IPS-18a (cell line): Measurements from ENCODE around the gene SDK2.

Experiments used
- H3K27ac ChIP-seq: one replicate; pipeline ENCODE4 v1.5.1; 2013; ENCODE audit warnings: low read length
- H3K27me3 ChIP-seq: one replicate; pipeline ENCODE4 v1.6.1; 2013; ENCODE audit warnings: mild to moderate bottlenecking, low read length; ENCODE audit not compliant: control insufficient read depth, insufficient read depth
- H3K36me3 ChIP-seq: one replicate; pipeline ENCODE4 v1.6.1; 2013; ENCODE audit warnings: low read depth, low read length; ENCODE audit not compliant: control insufficient read depth
- H3K4me1 ChIP-seq: one replicate; pipeline ENCODE4 v1.6.1; 2013; ENCODE audit warnings: low read depth, low read length; ENCODE audit not compliant: control insufficient read depth
- H3K4me3 ChIP-seq: one replicate; pipeline ENCODE4 v1.5.1; 2013; ENCODE audit warnings: low read length
- H3K9ac ChIP-seq: one replicate; pipeline ENCODE4 v1.6.1; 2013; ENCODE audit warnings: mild to moderate bottlenecking, low read length, moderate library complexity
- H3K9me3 ChIP-seq: one replicate; pipeline ENCODE4 v1.6.1; 2013; ENCODE audit warnings: low read depth, low read length; ENCODE audit not compliant: control insufficient read depth

SDK2 gene

GRCh38 chr17:73630531-73630930 lies 13.7 kb downstream of the SDK2 start:
- Histone ChIP-seq H3K4me3 (no peak overlapping the region), H3K4me1 (peaks cover 13% of the 10 kb centered on the region), H3K27ac (no peak overlapping the region), H3K36me3 (no peaks in the 10 kb centered on the region), H3K27me3 (no peaks in the 10 kb centered on the region), H3K9ac (no peak overlapping the region), H3K9me3 (no peaks in the 10 kb centered on the region)

GRCh38 chr17:73628642-73629552 lies 15.3 kb downstream of the SDK2 start:
- Histone ChIP-seq H3K27ac (no peak overlapping the region), H3K4me3 (no peak overlapping the region), H3K36me3 (no peaks in the 10 kb centered on the region), H3K9ac (no peak overlapping the region), H3K27me3 (no peaks in the 10 kb centered on the region), H3K4me1 (peaks cover 13% of the 10 kb centered on the region), H3K9me3 (no peaks in the 10 kb centered on the region)

- Histone ChIP-seq H3K9me3 (no peaks in the 10 kb centered on the region), H3K27me3 (no peaks in the 10 kb centered on the region), H3K27ac (no peak overlapping the region), H3K4me1 (peaks cover 16% of the 10 kb centered on the region), H3K4me3 (no peak overlapping the region), H3K9ac (no peak overlapping the region), H3K36me3 (no peaks in the 10 kb centered on the region)
Observed at GRCh38 chr17:73625991-73626673, 18.1 kb downstream of the SDK2 start.

- Histone ChIP-seq H3K36me3 (no peaks in the 10 kb centered on the region), H3K27me3 (no peaks in the 10 kb centered on the region), H3K27ac (no peak overlapping the region), H3K4me3 (no peak overlapping the region), H3K9me3 (no peaks in the 10 kb centered on the region), H3K9ac (no peak overlapping the region), H3K4me1 (peaks cover 16% of the 10 kb centered on the region)
Observed at GRCh38 chr17:73625006-73625405, 19.2 kb downstream of the SDK2 start.

GRCh38 chr17:73624496-73624988 lies 19.7 kb downstream of the SDK2 start:
- Histone ChIP-seq H3K36me3 (no peaks in the 10 kb centered on the region), H3K27ac (no peak overlapping the region), H3K4me3 (no peak overlapping the region), H3K27me3 (no peaks in the 10 kb centered on the region), H3K9ac (no peak overlapping the region), H3K4me1 (peaks cover 16% of the 10 kb centered on the region), H3K9me3 (no peaks in the 10 kb centered on the region)

GRCh38 chr17:73623818-73624217 lies 20.4 kb downstream of the SDK2 start:
- H3K9ac ChIP-seq = no peak overlapping the region

GRCh38 chr17:73623247-73623646 lies 21.0 kb downstream of the SDK2 start:
- Histone ChIP-seq H3K9ac (no peak overlapping the region), H3K9me3 (no peaks in the 10 kb centered on the region), H3K27ac (no peak overlapping the region), H3K27me3 (no peaks in the 10 kb centered on the region), H3K4me1 (peaks cover 9% of the 10 kb centered on the region), H3K36me3 (no peaks in the 10 kb centered on the region), H3K4me3 (no peak overlapping the region)

More at GRCh38 chr17:73623818-73624217, 20.4 kb downstream of the SDK2 start:
- Histone ChIP-seq H3K9me3 (no peaks in the 10 kb centered on the region), H3K4me1 (peaks cover 13% of the 10 kb centered on the region), H3K27ac (no peak overlapping the region), H3K27me3 (no peaks in the 10 kb centered on the region), H3K36me3 (no peaks in the 10 kb centered on the region), H3K4me3 (no peak overlapping the region)

GRCh38 chr17:73622381-73622780 lies 21.9 kb downstream of the SDK2 start:
- Histone ChIP-seq H3K9ac (no peak overlapping the region), H3K36me3 (no peaks in the 10 kb centered on the region), H3K27me3 (no peaks in the 10 kb centered on the region), H3K9me3 (no peaks in the 10 kb centered on the region), H3K4me1 (peaks cover 16% of the 10 kb centered on the region), H3K4me3 (no peak overlapping the region), H3K27ac (no peak overlapping the region)

GRCh38 chr17:73621685-73622084 lies 22.6 kb downstream of the SDK2 start:
- H3K36me3 ChIP-seq = no peaks in the 10 kb centered on the region
- H3K4me1 ChIP-seq = peaks cover 23% of the 10 kb centered on the region
- H3K9ac ChIP-seq = no peak overlapping the region
- H3K27me3 ChIP-seq = no peaks in the 10 kb centered on the region
- H3K4me3 ChIP-seq = no peak overlapping the region
- H3K27ac ChIP-seq = no peak overlapping the region
- no peaks in the 10 kb centered on the region for H3K9me3 ChIP-seq

GRCh38 chr17:73620414-73620813 lies 23.8 kb downstream of the SDK2 start:
- Histone ChIP-seq H3K4me1 (peaks cover 30% of the 10 kb centered on the region), H3K27me3 (no peaks in the 10 kb centered on the region), H3K9me3 (no peaks in the 10 kb centered on the region), H3K36me3 (no peaks in the 10 kb centered on the region), H3K27ac (no peak overlapping the region), H3K9ac (no peak overlapping the region), H3K4me3 (no peak overlapping the region)

GRCh38 chr17:73617501-73617900 lies 26.7 kb downstream of the SDK2 start:
- Histone ChIP-seq H3K27me3 (no peaks in the 10 kb centered on the region), H3K36me3 (no peaks in the 10 kb centered on the region), H3K4me1 (peaks cover 41% of the 10 kb centered on the region), H3K4me3 (no peak overlapping the region), H3K9me3 (no peaks in the 10 kb centered on the region), H3K27ac (no peak overlapping the region), H3K9ac (no peak overlapping the region)
